Measurements from ENCODE around the gene OR4D1.
A peak's percentile ranks its signal among the peaks of the same experiment; 100 is the strongest.
"Not testable (repeated sequence)": the region's sequence is repeated elsewhere in the genome, so short reads cannot be mapped to it uniquely, and the experiment has no call there.

The OR4D1 gene

DNA sequence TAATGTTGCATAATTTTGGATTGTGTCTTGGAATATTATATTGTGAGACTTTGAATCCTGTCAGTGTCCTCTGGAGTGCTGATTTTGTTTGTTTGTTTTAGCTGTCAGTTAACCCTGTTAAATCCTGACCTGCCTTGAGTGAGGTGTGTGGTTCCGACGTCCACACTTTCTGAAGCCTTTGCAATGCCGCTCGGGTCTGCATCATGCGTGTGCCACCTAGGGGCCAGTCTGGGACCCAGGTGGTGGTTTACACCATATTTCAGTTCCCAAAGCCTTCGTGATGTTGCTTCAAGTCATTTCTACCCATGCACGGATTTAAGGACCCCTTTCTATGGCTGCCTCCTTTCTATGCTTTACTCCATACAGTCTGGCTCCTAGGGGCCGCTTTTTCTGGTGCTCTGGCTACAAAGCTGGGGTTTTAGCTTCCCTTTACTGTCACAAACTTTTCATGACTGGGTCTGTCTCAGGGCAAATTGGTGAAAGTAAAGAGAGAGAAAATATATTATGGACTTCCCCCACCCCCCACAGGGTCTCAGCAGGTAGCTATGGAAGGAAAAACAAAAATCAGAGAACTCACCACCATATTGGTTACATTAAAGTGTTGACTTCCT lies 11.4 kb upstream of the OR4D1 start:
- peaks cover 5% of the 10 kb centered on the region for H3K9me3 Mint-ChIP-seq
- no peaks in the 10 kb centered on the region for H3K27me3 Mint-ChIP-seq
- H3K27ac Mint-ChIP-seq: no peak overlapping the region
- peaks cover 6% of the 10 kb centered on the region for H3K4me1 Mint-ChIP-seq
- peaks cover 5% of the 10 kb centered on the region for H3K36me3 Mint-ChIP-seq
- no peak overlapping the region for H3K4me3 Mint-ChIP-seq

- Mint-ChIP-seq H3K9me3 (peaks cover 25% of the 10 kb centered on the region), H3K36me3 (peaks cover 23% of the 10 kb centered on the region), H3K27ac (peak overlapping the region; percentile 38), H3K4me3 (no peak overlapping the region), H3K27me3 (no peaks in the 10 kb centered on the region), H3K4me1 (peaks cover 3% of the 10 kb centered on the region)
These were observed 6.7 kb upstream of the OR4D1 start for GRCh38 chr17:58141505-58141904.

DNA sequence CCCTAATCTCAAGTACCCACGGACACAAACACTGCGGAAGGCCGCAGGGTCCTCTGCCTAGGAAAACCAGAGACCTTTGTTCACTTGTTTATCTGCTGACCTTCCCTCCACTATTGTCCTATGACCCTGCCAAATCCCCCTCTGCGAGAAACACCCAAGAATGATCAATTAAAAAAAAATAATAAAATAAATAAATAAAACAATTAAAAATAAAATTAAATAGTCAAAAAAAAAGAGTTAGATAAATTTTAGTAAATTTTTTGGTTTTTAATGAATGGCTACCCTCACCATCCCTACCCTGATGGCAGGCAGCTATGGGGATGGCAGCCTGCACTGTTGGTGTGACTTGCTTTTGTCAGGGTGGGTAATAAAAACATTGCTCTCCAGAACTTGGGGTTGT lies 4.8 kb upstream of the OR4D1 start:
- Mint-ChIP-seq H3K36me3 (peaks cover 25% of the 10 kb centered on the region), H3K9me3 (peaks cover 30% of the 10 kb centered on the region)
- H3K27me3 Mint-ChIP-seq, H3K27ac Mint-ChIP-seq, H3K4me1 Mint-ChIP-seq, H3K4me3 Mint-ChIP-seq: not testable (repeated sequence)

DNA sequence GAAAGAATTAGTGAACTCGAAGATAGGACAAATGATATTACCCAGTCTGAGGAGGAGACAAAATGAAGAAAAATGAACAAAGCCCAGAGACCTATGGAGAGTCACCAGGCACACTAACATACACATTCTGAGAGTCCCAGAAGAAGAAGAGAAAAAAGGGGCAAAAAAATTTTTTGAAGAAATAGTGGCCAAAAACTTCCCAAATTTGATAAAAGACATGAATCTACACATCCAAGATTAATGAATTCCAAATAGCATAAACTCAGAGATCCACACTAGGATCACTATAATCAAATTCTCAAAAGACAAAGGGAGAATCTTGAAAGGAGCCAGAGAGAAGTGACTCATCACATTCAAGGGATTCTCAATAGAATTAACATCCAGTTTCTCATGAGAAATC lies 3.4 kb upstream of the OR4D1 start:
- peaks cover 25% of the 10 kb centered on the region for H3K36me3 Mint-ChIP-seq
- no peaks in the 10 kb centered on the region for H3K27me3 Mint-ChIP-seq
- no peak overlapping the region for H3K27ac Mint-ChIP-seq
- H3K4me1 Mint-ChIP-seq: peaks cover 18% of the 10 kb centered on the region
- H3K4me3 Mint-ChIP-seq: no peak overlapping the region
- H3K9me3 Mint-ChIP-seq: peaks cover 30% of the 10 kb centered on the region

DNA sequence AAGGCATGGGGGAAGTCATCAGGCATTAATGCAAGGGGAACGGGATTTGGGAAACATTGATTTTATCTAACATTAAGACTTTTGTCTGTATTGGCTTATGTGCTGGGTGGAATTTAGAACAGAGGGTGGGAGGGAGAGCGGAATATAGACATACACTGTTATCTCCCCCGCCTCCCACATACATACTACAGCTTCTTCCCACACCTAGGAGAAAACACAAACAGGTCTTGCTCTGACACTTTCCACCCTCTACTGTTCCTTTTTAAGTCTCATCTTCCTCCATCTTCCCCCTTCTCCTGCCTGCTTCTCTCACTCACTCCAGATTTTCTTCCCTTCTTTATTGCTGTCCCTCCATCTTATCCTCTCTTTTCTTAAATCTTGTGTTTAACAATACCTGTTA lies 425 bp downstream of the OR4D1 start:
- Mint-ChIP-seq H3K27ac (no peak overlapping the region), H3K4me3 (no peak overlapping the region), H3K9me3 (peaks cover 30% of the 10 kb centered on the region)

GRCh38 chr17:58150394-58150793 lies 2.2 kb downstream of the OR4D1 start:
- Mint-ChIP-seq H3K4me3 (no peak overlapping the region), H3K27ac (peak overlapping the region; percentile 63)

More for the DNA sequence above, 425 bp downstream of the OR4D1 start:
- Mint-ChIP-seq H3K4me1 (peaks cover 51% of the 10 kb centered on the region), H3K36me3 (peaks cover 27% of the 10 kb centered on the region), H3K27me3 (no peaks in the 10 kb centered on the region)

DNA sequence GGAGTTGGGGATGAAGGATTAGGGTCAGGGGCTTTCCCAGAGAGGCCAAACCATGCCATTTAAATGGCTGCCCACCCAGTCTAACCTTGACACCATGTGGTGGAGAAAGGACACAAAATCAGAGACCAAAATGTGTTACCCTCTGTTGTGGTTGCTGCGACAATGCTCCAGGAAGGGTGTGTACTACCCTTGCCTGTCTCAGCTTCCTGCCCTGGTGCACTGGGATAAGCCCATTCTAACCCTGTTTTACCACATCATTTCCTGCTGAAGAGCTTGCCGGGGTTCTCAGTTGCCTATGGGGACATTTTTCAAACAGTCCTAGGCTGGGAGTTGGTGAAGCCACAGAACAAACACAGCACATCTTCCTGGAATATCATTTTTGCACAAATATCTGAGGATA lies 4.9 kb downstream of the OR4D1 start:
- peak overlapping the region; percentile 89 for H3K27ac Mint-ChIP-seq

More at GRCh38 chr17:58150394-58150793, 2.2 kb downstream of the OR4D1 start:
- Mint-ChIP-seq H3K36me3 (peaks cover 15% of the 10 kb centered on the region), H3K4me1 (peaks cover 65% of the 10 kb centered on the region), H3K27me3 (no peaks in the 10 kb centered on the region), H3K9me3 (peaks cover 18% of the 10 kb centered on the region)

GRCh38 chr17:58153671-58154070 lies 5.5 kb downstream of the OR4D1 start:
- Mint-ChIP-seq H3K27me3 (no peaks in the 10 kb centered on the region), H3K36me3 (peaks cover 4% of the 10 kb centered on the region), H3K4me1 (peaks cover 87% of the 10 kb centered on the region), H3K4me3 (peak overlapping the region; percentile 47), H3K9me3 (no peaks in the 10 kb centered on the region), H3K27ac (peak overlapping the region; percentile 89)

More for the DNA sequence above, 4.9 kb downstream of the OR4D1 start:
- peak overlapping the region; percentile 47 for H3K4me3 Mint-ChIP-seq
- peaks cover 4% of the 10 kb centered on the region for H3K36me3 Mint-ChIP-seq
- H3K9me3 Mint-ChIP-seq: no peaks in the 10 kb centered on the region
- H3K4me1 Mint-ChIP-seq: peaks cover 82% of the 10 kb centered on the region
- no peaks in the 10 kb centered on the region for H3K27me3 Mint-ChIP-seq

- Mint-ChIP-seq H3K4me3 (peak overlapping the region; percentile 93), H3K27ac (peak overlapping the region; percentile 95), H3K27me3 (no peaks in the 10 kb centered on the region), H3K9me3 (no peaks in the 10 kb centered on the region), H3K36me3 (peaks cover 3% of the 10 kb centered on the region), H3K4me1 (peaks cover 72% of the 10 kb centered on the region)
These were observed 8.9 kb downstream of the OR4D1 start for GRCh38 chr17:58156839-58157803.

DNA sequence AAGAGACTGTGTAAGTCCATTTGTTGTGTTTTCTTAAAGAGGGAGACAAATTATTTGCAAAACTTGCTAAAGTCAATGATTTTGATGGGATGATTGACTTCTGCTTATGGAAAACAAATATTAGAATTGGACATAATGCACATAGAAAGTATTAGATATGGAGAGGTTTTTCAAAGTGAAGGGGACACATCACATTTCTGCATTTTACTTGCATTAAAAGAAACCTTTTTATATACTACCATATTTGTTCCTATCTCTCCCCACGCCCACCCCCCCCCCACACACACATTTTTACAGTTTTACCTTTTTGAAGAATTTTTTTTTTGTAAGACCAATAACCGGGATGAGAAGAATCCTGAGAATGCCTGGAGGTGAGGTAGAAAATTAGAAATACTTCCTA lies 10.0 kb downstream of the OR4D1 start:
- Mint-ChIP-seq H3K27me3 (no peaks in the 10 kb centered on the region), H3K27ac (no peak overlapping the region), H3K9me3 (no peaks in the 10 kb centered on the region), H3K4me1 (peaks cover 61% of the 10 kb centered on the region), H3K4me3 (no peak overlapping the region), H3K36me3 (peaks cover 3% of the 10 kb centered on the region)

GRCh38 chr17:58161566-58161965 lies 13.4 kb downstream of the OR4D1 start:
- Mint-ChIP-seq H3K27me3 (no peaks in the 10 kb centered on the region), H3K36me3 (peaks cover 6% of the 10 kb centered on the region), H3K27ac (no peak overlapping the region), H3K9me3 (no peaks in the 10 kb centered on the region), H3K4me1 (peaks cover 44% of the 10 kb centered on the region), H3K4me3 (no peak overlapping the region)

DNA sequence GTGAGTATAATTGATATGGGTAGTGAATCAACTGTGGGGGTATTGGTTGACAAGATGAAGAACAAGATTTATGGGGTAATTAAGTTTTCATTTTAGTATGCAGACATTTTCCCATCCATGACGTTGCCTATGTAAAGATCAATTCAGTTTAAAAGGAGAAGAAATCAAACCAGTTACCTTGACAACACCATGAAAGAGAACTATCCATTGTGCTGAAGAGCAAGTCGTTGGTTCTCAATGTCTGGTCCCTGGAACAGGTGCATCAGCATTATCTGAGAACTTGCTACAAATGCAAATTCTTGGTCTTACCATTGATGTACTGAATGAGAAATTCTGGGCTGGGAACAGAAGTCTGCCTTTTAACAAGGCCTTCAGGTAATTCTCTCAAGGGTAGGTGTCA lies 17.8 kb downstream of the OR4D1 start:
- H3K4me1 Mint-ChIP-seq: peaks cover 52% of the 10 kb centered on the region
- H3K9me3 Mint-ChIP-seq: peaks cover 4% of the 10 kb centered on the region
- H3K27me3 Mint-ChIP-seq: no peaks in the 10 kb centered on the region
- peaks cover 2% of the 10 kb centered on the region for H3K36me3 Mint-ChIP-seq
- no peak overlapping the region for H3K4me3 Mint-ChIP-seq
- no peak overlapping the region for H3K27ac Mint-ChIP-seq

DNA sequence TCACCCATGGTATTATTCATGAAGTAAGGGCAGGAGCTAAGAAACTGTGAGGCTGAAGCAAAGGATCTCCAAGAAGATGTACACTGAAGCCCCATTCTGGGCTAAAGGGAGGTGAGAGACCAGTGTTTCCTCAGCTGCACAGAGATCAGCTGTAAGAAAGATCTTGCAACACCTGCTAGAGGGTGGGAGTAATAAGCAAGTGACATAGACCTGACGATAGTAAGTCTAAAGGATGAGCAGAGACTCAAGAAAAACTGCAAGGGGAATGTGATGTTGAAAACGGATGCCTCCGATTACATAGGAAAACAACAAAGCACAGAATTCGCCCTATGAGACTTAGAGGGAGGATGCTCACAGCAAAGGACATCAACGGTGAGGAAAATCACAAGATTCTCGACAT lies 18.5 kb downstream of the OR4D1 start, which contains the start of gene OR4D2:
Gene OR4D2 (plus strand): TSS at position 301 of the 400 bp plus-strand sequence. CDS start 2,674 bp downstream, outside the sequence.
- no peak within 1 kb of the TSS for H3K4me3 Mint-ChIP-seq
- H3K27me3 Mint-ChIP-seq: no peaks in the 10 kb centered on the region
- H3K4me1 Mint-ChIP-seq: peaks cover 59% of the 10 kb centered on the region

GRCh38 chr17:58170622-58171021 lies 22.4 kb downstream of the OR4D1 start:
- Mint-ChIP-seq H3K36me3 (no peaks in the 10 kb centered on the region), H3K4me1 (peaks cover 59% of the 10 kb centered on the region), H3K4me3 (peak overlapping the region; percentile 60), H3K27me3 (no peaks in the 10 kb centered on the region), H3K9me3 (peaks cover 4% of the 10 kb centered on the region), H3K27ac (peak overlapping the region; percentile 93)

More for the DNA sequence above, 18.5 kb downstream of the OR4D1 start, which contains the start of gene OR4D2:
- Mint-ChIP-seq H3K27ac (peak within 1 kb of the TSS; percentile 75), H3K9me3 (peaks cover 4% of the 10 kb centered on the region), H3K36me3 (peaks cover 2% of the 10 kb centered on the region)

DNA sequence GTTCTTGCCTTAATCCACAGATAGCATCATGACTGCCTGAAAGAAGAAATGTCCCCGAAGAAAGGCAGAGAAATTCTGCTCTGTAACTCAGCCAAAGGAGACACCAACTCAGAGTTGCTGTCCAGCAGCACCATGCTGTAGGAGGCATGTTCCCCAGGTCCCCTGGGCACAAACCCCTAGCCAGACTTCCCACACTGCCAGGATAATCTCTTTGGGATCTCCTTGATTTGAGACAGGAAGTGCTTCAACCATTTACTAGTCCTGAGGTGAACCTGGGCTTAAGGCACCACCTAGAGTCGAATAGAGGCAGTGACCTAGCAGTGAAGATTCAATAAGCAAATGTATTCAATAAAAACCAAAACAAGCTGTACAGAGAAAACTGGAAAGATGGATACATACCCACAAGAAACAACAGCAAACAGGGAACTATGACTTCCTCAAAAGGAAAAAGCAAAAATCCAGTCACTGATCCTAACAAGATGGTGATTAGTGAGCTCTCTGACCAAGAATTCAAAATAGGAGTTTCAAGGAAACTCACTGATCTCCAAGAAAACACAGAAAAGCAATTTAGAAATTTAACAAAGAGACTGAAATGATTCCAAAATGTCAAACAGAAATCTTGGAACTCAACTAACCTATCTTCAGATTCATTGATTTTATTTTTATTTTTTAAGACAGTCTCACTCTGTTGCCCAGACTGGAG lies 24.3 kb downstream of the OR4D1 start:
- Mint-ChIP-seq H3K9me3 (peaks cover 4% of the 10 kb centered on the region), H3K4me1 (peaks cover 47% of the 10 kb centered on the region), H3K27ac (peak overlapping the region; percentile 69), H3K27me3 (no peaks in the 10 kb centered on the region), H3K4me3 (no peak overlapping the region), H3K36me3 (no peaks in the 10 kb centered on the region)

Data from activated naive CD4-positive, alpha-beta T cell treated with anti-CD3 and anti-CD28 coated beads, Interleukin-2, amount 50 U/mL, for 24 hours (primary cell).